ENCODE measurements around the gene MSL1.

Gene MSL1

GRCh38 chr17:40092581-40092980 lies 29.2 kb upstream of the MSL1 start:
- no peak for DNase-seq

GRCh38 chr17:40093005-40093579 lies 28.7 kb upstream of the MSL1 start:
- no peak for DNase-seq

- DNase-seq = no peak
These were observed 28.1 kb upstream of the MSL1 start for GRCh38 chr17:40093580-40094201.

DNA sequence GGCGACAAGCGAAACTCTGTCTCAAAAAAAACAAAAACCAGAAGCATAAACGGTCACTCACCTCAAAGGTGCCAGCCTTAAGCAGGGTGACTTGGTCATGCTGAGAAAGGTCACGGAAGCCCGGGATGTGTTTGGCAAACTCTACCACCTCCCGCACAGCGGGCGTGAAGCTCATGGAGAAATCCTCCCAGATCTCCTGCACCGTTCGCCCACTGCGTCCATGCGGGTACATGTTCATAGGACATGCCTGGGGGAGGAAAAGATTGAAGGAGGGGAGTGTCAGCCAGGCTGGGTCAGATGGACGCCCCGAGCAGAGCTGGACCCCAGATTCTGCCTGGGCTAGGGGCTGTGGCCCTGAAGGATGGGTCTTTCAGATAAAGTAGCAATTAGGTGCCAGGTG lies 26.9 kb upstream of the MSL1 start:
- no peak for DNase-seq

DNA sequence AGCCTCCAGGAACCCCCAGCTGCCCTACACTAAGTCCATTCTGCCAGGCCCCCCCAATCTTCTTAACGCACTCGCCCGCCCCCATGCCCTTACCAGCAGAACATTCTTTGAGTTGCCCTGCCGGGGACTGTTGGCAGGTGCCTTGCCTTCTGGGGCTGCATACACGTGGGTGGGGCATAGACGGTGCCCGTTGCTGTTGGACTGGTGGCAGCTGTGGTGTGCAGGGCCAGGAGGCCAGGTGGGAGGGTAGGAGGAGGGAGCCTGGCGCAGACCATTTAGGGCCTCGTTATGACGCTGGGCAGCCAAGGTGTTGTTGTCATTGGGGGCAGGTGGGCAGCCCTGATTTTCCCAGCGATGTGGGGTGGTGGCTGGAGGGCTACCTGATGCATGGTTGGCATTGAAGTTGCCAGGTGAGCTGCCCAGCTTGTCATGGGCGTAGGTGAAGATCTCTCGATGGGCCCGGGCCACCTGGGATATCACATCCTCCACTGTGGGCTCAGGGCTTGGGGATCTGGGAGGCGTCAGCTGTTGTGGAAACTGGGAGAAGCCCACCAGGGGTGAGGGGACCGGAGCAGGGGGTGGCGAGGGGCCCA lies 26.3 kb upstream of the MSL1 start:
- no peak for DNase-seq

- DNase-seq = peak; percentile 54 to 88
These were observed 25.6 kb upstream of the MSL1 start for GRCh38 chr17:40095944-40096791.

- DNase-seq = no peak
These were observed 24.7 kb upstream of the MSL1 start for GRCh38 chr17:40097087-40097486.

DNA sequence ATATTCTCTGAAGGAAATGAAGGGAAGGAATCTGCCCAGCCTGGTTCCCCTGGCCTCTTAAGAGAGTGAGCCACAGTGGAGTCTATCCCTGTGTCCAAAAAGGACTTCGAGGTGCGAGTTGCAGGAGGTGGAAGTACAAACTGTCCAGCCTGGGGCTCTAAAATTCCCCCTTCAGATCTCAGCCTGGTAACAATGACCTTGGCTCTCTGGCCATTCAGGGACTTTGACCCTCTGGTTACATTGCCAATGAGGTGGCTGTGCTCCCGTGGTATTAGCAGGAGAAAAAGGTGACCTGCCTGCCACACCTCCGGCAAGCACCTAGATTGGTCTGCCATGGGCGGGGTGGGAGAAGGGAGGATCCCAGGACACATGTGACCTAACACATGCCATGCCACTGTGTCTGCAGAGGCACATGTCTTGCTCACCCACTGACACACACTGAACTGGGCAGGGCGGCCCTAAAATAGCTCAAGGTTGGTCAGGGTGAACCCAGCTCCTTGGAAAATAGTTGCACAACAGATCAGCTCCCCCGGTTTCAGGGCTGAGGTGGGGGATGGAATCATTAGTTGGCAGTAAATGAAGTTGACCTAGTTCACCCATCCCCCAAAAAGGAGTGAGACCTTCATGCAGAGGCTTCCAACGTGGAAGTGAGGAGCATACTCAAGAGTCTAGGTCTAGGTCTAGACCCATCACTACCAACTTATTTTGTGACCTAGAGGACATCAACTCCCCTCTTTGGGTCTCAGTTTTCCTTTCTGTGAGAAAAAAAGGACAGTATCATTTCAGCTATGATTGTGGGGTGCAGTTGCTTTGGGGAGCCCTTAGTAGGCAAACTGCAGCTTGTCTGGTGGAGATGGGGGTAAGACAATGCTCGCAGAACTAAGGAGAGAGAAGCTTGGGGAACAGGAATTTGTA lies 23.6 kb upstream of the MSL1 start:
- DNase-seq = no peak

- DNase-seq = peak; percentile 98 to 100
These were observed 22.7 kb upstream of the MSL1 start for GRCh38 chr17:40098846-40099618.

DNA sequence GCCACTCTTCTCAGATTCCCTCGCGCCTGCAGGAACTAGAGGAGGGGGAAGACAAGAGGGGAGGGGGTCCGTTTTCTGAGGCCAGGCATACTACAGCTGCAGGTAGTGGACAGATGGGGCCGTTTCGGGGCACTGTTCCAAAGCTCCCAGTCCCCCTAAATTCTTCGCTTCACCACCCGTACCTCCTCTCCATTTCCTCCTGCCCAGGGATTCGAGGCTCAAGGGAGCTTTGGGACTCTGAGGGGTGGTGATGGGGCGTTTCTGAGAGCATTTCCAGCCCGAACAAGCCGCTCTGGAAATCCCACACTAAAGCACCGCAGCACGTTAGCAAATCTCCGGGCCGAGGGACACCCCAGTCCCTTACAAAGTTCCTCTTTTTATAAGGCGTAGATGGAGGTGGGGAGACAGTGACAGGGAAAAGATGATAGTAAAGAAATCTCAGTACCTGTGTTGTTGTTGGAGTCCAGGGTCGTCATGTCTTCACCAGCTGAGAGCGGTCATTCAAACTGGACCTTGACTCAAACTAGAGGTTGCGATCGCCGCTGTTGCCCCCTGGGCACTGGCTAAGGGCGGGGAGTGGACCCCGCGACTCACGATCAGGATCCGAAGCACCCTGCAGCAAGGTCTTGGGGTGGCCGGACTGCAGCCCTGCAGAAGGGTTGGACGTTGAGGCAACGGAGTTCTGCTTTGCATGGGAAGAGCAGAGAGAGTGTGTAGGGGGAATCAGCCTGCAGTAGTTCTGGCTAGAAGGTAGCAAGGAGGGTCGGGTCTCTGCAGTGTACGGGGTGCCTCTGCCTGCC lies 22.0 kb upstream of the MSL1 start:
- DNase-seq = no peak

- no peak for DNase-seq
These were observed 21.4 kb upstream of the MSL1 start, which contains the start of gene NR1D1 for GRCh38 chr17:40100419-40100668. NR1D1 (minus strand) TSS chr17:40100589; CDS start chr17:40100094, 495 bp downstream.

GRCh38 chr17:40100669-40101366 lies 21.0 kb upstream of the MSL1 start:
- peak; percentile 81 to 93 for DNase-seq

DNA sequence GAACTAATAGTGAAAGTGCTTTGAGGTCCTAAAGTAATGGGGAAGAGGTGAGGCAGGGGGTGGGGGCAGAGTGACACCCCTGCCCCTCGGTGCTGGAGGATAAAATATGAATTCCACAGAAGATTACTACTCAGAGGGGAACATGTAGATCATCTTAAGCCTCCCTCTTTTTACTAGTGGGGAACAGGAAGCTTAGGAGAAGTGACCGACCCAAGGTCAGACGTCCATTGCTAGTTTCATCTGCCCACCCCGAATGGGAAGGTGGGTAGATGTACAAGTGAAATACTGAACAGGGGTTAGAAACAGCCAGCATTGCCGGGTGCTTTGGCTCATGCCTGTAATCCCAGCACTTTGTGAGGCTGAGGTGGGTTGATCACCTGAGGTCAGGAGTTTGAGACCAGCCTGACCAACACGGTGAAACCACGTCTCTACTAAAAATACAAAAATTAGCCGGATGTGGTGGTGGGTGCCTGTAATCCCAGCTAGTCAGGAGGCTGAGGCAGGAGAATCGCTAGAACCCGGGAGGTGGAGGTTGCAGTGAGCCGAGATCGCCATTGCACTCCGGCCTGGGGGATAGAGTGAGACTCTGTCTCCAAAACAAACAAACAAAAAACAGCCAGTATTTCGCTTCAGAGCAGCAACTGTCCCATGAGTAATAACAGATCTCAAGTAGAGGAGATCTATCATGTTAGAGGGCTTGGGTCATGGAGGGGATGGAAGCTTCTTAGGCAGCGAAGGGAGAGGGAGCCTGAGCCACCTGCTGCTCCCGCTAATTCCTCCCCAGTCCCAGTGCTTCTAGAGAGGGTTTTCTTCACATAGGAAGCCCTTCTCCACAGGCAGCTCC lies 20.2 kb upstream of the MSL1 start:
- DNase-seq = no peak

DNA sequence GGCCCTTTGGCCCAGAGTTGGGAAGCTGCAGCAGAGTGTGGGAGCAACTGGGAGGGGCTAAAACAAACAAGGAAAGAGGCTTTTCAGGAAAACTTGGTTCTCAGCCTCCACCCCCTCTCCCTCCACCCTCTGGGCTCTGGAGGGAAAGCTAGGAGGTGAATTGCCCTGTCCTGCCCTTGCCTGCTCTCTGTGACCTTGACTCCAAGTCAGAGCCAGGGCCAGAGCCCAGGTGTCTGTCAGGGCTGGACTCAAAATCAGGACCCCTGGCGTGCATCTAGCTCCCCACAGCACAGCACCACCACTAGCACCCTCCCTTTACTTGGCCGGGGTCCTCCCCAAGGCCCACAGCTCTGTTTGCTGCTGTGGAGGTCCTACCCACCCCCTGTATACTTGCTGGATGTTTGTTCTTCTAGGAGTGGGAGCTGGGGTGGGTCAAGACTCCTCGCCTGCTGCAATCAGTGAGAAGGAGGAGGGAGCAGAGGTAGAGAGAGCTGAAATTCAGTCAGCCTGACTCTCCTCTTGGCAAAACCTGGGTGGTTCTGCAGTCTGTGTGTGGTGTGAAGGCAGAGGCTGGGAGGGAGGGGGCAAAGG lies 18.6 kb upstream of the MSL1 start:
- no peak for DNase-seq

DNA sequence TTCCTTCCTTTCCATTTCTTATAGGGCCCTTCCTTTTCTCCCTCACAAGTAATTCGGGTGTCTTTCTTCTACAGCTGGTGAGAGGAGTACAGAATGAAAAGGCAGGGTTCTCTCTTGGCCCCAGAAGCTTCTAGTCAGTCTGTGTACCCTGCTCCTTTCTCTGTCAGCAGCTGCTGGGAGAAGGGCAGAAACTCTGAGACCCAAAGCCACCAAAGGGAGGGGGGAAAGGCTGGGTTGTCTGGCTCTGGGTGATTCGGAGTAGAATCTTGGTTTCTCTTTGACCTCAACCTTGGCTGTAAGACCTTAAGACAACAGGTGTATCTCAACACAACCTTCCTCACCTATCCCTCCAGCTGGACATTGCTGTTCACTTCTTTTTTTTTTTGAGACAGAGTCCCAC lies 18.1 kb upstream of the MSL1 start:
- DNase-seq = no peak

DNA sequence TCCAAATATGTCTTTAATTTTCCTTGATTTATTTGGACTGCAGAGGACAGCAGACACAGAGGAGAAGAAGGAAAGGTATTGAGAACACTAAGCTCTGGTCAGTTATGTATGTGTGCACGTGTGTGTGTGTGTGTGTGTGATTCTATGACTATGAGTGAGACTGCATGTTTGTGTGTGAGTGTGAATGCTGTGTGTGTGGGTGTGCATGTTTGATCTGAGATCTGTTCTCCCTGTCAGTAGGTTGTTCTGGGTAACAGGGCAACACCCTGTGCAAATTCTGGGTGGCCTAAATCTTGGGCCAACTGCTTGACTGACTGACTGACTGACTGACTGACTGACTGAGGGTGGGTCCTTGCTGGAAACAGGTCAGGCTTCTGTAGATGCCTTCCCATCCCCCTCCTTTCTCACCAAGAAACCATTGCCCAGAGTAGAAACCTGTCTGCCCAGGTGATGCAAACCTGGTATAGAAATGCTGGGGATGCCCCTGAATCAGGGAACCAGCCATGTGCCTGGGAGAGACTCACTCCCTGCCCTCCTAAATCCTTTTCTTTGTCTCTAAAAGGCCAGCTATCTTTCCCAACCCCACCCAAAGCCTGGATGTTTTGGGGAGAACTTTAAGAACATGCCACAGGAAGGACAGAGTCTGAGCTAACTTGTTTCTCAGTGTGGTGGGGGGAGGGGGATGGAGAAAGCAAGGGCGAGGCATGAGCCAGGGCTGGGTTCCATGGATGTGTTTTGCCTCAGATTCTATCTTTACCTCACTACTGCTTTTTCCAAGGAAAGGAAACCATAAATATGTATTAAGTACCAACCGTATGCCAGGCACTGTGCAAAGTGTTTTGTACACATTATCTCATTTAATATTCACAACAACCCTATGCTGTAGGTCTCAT lies 16.9 kb upstream of the MSL1 start:
- no peak for DNase-seq

DNA sequence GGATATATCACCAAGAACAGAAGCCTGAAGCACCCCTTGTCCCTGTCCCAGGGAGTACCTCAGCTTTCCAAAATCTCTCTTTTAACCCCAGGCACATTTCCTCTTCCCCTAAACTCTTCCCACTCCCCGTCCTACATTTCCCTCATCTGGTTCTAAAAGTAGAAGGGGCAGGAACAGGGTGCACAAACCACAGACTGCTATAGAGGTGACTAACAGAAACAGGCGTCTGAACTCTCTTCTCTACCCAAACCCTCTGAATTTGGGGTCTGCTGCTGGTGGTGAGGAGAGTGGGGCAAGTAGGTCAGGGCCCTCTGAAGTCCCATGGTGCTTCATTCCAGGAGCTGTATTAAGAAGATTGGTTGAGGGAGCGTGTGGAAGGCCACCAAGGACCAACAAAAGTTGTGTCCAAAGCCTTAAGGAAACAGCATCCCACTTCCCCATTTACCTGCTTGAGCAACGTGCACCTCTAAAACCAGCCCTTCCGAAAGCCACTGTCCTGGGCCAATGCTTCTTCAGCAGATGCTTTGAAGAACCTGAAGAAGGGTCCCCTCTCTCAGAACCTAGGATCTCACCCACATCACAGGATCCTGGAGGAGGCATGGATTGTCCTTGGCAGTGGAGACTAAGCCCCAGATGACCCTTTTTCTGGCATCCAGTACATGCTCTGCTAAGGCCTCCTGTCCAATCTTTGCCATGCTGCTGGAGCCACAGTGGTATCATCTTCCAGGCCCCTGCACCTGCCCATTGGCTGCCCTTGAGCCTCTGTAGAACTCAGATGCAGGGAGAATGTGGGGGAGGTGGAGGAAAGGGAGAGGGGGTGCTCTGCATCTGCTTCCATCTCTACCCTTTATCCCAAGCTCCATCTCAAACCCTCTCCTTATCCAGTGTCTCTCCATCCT lies 15.7 kb upstream of the MSL1 start:
- no peak for DNase-seq

All from stimulated activated CD4-positive, alpha-beta T cell treated with anti-CD3 and anti-CD28 coated beads, Interleukin-4, amount 100 ng/mL, for 4 hours (primary cell).